ENCODE data around the gene DIAPH3. TPM values are rescaled to one million over a fixed set of nuclear protein-coding genes. Genes with fewer than 3 reads are reported as not detected.

The DIAPH3 gene
- total and polyA plus RNA-seq, 2 of the 4 experiments (the other 2 are of a cell fraction) = 8.9 to 9.3 TPM

DNA sequence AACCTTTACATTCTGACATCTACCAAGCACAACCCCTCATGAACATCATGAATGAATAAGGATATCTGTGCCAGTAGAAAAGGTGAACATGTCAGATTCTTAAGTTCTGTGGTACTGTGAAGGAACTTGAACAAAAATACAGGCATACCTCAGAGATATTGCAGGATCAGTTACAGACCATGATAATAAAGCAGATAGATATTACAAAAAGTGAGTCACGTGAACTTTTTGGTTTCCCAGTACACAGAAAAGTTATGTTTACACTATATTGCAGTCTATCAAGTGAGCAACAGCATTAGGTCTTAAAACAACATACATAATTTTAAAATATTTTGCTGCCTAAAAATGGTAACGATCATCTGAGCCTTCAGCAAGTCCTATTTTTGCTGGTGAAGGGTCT, 101.2 kb downstream of the DIAPH3 start:
- no peaks in the 10 kb centered on the region for H3K27me3 ChIP-seq (ENCODE audit: control insufficient read depth, insufficient read depth, low read length)
- BruUV-seq (replicated peaks) = no TSS peak

More for the DNA sequence above, 101.2 kb downstream of the DIAPH3 start:
- Histone ChIP-seq H2BK20ac (ENCODE audit: low read depth, low read length) (no peak overlapping the region), H2AFZ (replicated peaks; ENCODE audit: low read length, poor library complexity) (no peak overlapping the region), H4K91ac (ENCODE audit: insufficient read depth, low read depth, low read length) (no peak overlapping the region), H3K9me1 (ENCODE audit: insufficient read depth, low read length) (no peaks in the 10 kb centered on the region), H2BK5ac (ENCODE audit: low read depth, low read length, poor library complexity, severe bottlenecking) (no peak overlapping the region), H2AK5ac (ENCODE audit: low read depth, low read length) (no peak overlapping the region), H3K4me1 (ENCODE audit: control insufficient read depth, insufficient read depth, low read length) (peaks cover 2% of the 10 kb centered on the region), H3K79me1 (ENCODE audit: low read depth in 1 of 2, low read length in 2 of 2) (peaks cover 5 to 27% of the 10 kb centered on the region in 2 experiments; a peak in 3 of 4 replicates), H3K56ac (ENCODE audit: extremely low read depth, insufficient read depth, low read length) (no peak overlapping the region), H2BK15ac (ENCODE audit: low read depth, low read length) (no peak overlapping the region), H4K8ac (ENCODE audit: low read depth in 2 of 2, low read length in 2 of 2) (no peak overlapping the region), H3K4ac (ENCODE audit: low read depth, low read length) (no peak overlapping the region), H3K4me2 (ENCODE audit: low read depth, low read length) (peak overlapping the region; percentile 20; the same call in 1 of the 2 replicates), H2BK120ac (ENCODE audit: low read depth, low read length) (no peak overlapping the region), H3K9me3 (ENCODE audit: control insufficient read depth, insufficient read depth, low read length) (no peaks in the 10 kb centered on the region; the same call in 1 of the 2 replicates), H2AK9ac (replicated peaks; ENCODE audit: low read depth, low read length, poor library complexity) (no peak overlapping the region), H3K36me3 (ENCODE audit: control insufficient read depth, insufficient read depth, low read length) (no peaks in the 10 kb centered on the region), H3K4me3 (ENCODE audit: insufficient read depth, low read depth, low read length) (no peak overlapping the region), H3K23ac (ENCODE audit: low read depth, low read length) (no peak overlapping the region), H4K5ac (ENCODE audit: low read depth, low read length) (no peak overlapping the region), H3K9ac (ENCODE audit: low read depth, low read length) (no peak overlapping the region), H3K14ac (replicated peaks; ENCODE audit: low read depth, low read length) (no peak overlapping the region), H3K27ac (ENCODE audit: insufficient read depth, low read length) (no peak overlapping the region), H3K18ac (ENCODE audit: low read depth, low read length) (no peak overlapping the region), H4K20me1 (ENCODE audit: insufficient read depth, low read length) (no peaks in the 10 kb centered on the region)
- peak; percentile 51 for DNase-seq
- intact Hi-C loops (cut with micrococcal nuclease) = no loop called here
- TF ChIP-seq MXI1 (IDR thresholded peaks at IDR 0.05; ENCODE audit: borderline replicate concordance, low read depth, low read length) = no peak
- no peak for TF ChIP-seq CHD1 (IDR thresholded peaks at IDR 0.05; ENCODE audit: low read depth, low read length)
- no peak for TF ChIP-seq MAZ (IDR thresholded peaks at IDR 0.05; ENCODE audit: borderline replicate concordance, low read depth, low read length)
- no peak for TF ChIP-seq SMC3 (IDR thresholded peaks at IDR 0.05; ENCODE audit: low read depth, low read length)
- TF ChIP-seq RAD21 (IDR thresholded peaks at IDR 0.05; ENCODE audit: low read length) = no peak
- TF ChIP-seq, protein P1, sequence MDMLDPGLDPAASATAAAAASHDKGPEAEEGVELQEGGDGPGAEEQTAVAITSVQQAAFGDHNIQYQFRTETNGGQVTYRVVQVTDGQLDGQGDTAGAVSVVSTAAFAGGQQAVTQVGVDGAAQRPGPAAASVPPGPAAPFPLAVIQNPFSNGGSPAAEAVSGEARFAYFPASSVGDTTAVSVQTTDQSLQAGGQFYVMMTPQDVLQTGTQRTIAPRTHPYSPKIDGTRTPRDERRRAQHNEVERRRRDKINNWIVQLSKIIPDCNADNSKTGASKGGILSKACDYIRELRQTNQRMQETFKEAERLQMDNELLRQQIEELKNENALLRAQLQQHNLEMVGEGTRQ (IDR thresholded peaks at IDR 0.05; ENCODE audit: low read depth, low read length) = no peak
- no peak for TF ChIP-seq FOS (IDR thresholded peaks at IDR 0.05; ENCODE audit: low read depth, low read length)
- no peak for TF ChIP-seq BHLHE40 (IDR thresholded peaks at IDR 0.05; ENCODE audit: low read depth, low read length)
- TF ChIP-seq RCOR1 (IDR thresholded peaks at IDR 0.05; ENCODE audit: insufficient replicate concordance, low read length) = no peak
- TF ChIP-seq CEBPB (IDR thresholded peaks at IDR 0.05; ENCODE audit: low read depth, low read length) = no peak
- no peak for TF ChIP-seq NFE2L2 (IDR thresholded peaks at IDR 0.05; ENCODE audit: low read depth, low read length)
- no peak for TF ChIP-seq MAFK (IDR thresholded peaks at IDR 0.05; ENCODE audit: low read depth, low read length)
- TF ChIP-seq, protein P2, sequence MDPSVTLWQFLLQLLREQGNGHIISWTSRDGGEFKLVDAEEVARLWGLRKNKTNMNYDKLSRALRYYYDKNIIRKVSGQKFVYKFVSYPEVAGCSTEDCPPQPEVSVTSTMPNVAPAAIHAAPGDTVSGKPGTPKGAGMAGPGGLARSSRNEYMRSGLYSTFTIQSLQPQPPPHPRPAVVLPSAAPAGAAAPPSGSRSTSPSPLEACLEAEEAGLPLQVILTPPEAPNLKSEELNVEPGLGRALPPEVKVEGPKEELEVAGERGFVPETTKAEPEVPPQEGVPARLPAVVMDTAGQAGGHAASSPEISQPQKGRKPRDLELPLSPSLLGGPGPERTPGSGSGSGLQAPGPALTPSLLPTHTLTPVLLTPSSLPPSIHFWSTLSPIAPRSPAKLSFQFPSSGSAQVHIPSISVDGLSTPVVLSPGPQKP (IDR thresholded peaks at IDR 0.05; ENCODE audit: borderline replicate concordance, low read depth, low read length) = no peak
- TF ChIP-seq POLR2A (IDR thresholded peaks at IDR 0.05; ENCODE audit: low read depth, low read length) = no peak
- no peak for TF ChIP-seq RFX5 (IDR thresholded peaks at IDR 0.05; ENCODE audit: low read depth, low read length)
- TF ChIP-seq, protein P3, sequence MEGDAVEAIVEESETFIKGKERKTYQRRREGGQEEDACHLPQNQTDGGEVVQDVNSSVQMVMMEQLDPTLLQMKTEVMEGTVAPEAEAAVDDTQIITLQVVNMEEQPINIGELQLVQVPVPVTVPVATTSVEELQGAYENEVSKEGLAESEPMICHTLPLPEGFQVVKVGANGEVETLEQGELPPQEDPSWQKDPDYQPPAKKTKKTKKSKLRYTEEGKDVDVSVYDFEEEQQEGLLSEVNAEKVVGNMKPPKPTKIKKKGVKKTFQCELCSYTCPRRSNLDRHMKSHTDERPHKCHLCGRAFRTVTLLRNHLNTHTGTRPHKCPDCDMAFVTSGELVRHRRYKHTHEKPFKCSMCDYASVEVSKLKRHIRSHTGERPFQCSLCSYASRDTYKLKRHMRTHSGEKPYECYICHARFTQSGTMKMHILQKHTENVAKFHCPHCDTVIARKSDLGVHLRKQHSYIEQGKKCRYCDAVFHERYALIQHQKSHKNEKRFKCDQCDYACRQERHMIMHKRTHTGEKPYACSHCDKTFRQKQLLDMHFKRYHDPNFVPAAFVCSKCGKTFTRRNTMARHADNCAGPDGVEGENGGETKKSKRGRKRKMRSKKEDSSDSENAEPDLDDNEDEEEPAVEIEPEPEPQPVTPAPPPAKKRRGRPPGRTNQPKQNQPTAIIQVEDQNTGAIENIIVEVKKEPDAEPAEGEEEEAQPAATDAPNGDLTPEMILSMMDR (conservative IDR thresholded peaks at IDR 0.05; ENCODE audit: low read depth, low read length) = no peak
- dilution Hi-C loops (cut with HindIII; ENCODE audit: low sequenced_read_pairs, unreplicated experiment) = no loop called here
- ChIA-PET CTCF (no interaction called here), POLR2A (ENCODE audit: unreplicated experiment) (interaction anchor here (0.6 kb wide), 1 partner anchor 41 kb away, joined by 5 read pairs; no protein-coding TSS in a partner anchor)
- in situ Hi-C loops (cut with MboI; ENCODE audit: low sequenced_read_pairs) = no loop called here
- no CpG with 5 or more reads among the region's 2 CpGs for WGBS, 2 experiments (ENCODE audit: extremely low coverage in 2 of 2, insufficient read length in 1 of 2)
- ATAC-seq (ENCODE audit: low read depth) = peak; percentile 54
